Esophagus squamous epithelium (tissue), 4 donors: ENCODE measurements around the gene TRIM37.

ENCODE experiments used
- CTCF ChIP-seq, 6 experiments: fragments of 450-650 bp in 4 of 6; fragments of 200-600 bp in 2 of 6; sonication (generic) in 2 of 6; IDR thresholded peaks; one replicate each; pipeline ENCODE4 v1.5.1; 2016 to 2019; ENCODE audit warnings: antibody characterized with exemption in 6 of 6, mild to moderate bottlenecking in 4 of 6, moderate library complexity in 4 of 6
- POLR2A ChIP-seq, 4 donors: fragments of 450-650 bp; IDR thresholded peaks; one replicate each; pipeline ENCODE4 v1.6.1; 2017; ENCODE audit warnings: antibody characterized with exemption in 4 of 4, mild to moderate bottlenecking in 4 of 4, moderate library complexity in 3 of 4

- TF ChIP-seq POLR2A (IDR thresholded peaks at IDR 0.05), result no peak
- no peak for TF ChIP-seq CTCF (IDR thresholded peaks at IDR 0.05)
These were observed 33.3 kb upstream of the TRIM37 start for GRCh38 chr17:59139939-59140338.
